ENCODE measurements around the gene HIPK2.
"Not testable (repeated sequence)": the region's sequence is repeated elsewhere in the genome, so short reads cannot be mapped to it uniquely, and the experiment has no call there.

HIPK2 gene

GRCh38 chr7:139639563-139639962 lies 138.2 kb downstream of the HIPK2 start:
- in situ Hi-C loops (cut with MboI; ENCODE audit: low sequenced_read_pairs), result no loop called here

GRCh38 chr7:139635526-139636302 lies 142.1 kb downstream of the HIPK2 start:
- in situ Hi-C loops (cut with MboI; ENCODE audit: low sequenced_read_pairs), result no loop called here

- in situ Hi-C loops (cut with MboI; ENCODE audit: low sequenced_read_pairs), result no loop called here
Observed at GRCh38 chr7:139634087-139634486, 143.7 kb downstream of the HIPK2 start.

- in situ Hi-C loops (cut with MboI; ENCODE audit: low sequenced_read_pairs), result no loop called here
Observed at GRCh38 chr7:139631520-139632031, 146.2 kb downstream of the HIPK2 start.

- in situ Hi-C loops (cut with MboI; ENCODE audit: low sequenced_read_pairs), result no loop called here
Observed at GRCh38 chr7:139630643-139631519, 146.9 kb downstream of the HIPK2 start.

GRCh38 chr7:139629392-139630082 lies 148.3 kb downstream of the HIPK2 start:
- in situ Hi-C loops (cut with MboI; ENCODE audit: low sequenced_read_pairs), result no loop called here

- in situ Hi-C loops (cut with MboI; ENCODE audit: low sequenced_read_pairs), result no loop called here
Observed at GRCh38 chr7:139627831-139628230, 150.0 kb downstream of the HIPK2 start.

GRCh38 chr7:139626817-139627216 lies 151.0 kb downstream of the HIPK2 start:
- in situ Hi-C loops (cut with MboI; ENCODE audit: low sequenced_read_pairs), result no loop called here

GRCh38 chr7:139623518-139623917 lies 154.3 kb downstream of the HIPK2 start:
- in situ Hi-C loops (cut with MboI; ENCODE audit: low sequenced_read_pairs), result no loop called here

DNA sequence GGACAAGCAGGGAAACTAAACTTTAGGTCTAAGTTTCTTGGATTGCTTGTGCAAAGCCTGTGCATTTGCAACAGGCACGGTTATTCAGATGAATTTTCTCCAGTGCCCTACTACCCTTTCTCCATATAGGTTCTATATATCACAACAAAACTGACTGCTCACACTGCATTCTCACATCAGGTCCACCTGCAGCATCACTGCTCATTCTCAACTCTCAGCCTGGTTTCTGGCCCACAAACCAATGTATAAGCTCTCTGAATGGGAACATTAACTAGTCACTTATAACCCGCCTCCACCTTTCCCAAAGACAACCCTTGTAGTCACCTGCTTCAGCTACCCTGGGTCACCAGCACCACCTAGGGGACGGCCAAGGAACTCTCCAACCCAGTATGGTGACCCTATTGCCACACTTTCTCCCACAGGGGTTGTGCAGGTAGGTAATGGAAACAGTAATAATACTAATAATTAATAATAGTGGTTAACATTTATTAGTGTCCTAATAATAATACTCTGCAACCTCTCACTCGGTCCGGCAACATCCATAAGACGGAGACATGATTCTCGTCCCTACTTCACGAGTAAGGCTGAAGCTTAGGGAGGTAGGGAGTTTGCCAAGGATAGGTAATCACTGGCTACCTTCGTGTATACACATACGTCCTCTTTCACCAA lies 157.0 kb downstream of the HIPK2 start:
- in situ Hi-C loops (cut with MboI; ENCODE audit: low sequenced_read_pairs), result no loop called here

- in situ Hi-C loops (cut with MboI; ENCODE audit: low sequenced_read_pairs), result no loop called here
Observed at GRCh38 chr7:139619367-139619657, 158.5 kb downstream of the HIPK2 start.

GRCh38 chr7:139618482-139619366 lies 159.1 kb downstream of the HIPK2 start:
- in situ Hi-C loops (cut with MboI; ENCODE audit: low sequenced_read_pairs), result no loop called here

DNA sequence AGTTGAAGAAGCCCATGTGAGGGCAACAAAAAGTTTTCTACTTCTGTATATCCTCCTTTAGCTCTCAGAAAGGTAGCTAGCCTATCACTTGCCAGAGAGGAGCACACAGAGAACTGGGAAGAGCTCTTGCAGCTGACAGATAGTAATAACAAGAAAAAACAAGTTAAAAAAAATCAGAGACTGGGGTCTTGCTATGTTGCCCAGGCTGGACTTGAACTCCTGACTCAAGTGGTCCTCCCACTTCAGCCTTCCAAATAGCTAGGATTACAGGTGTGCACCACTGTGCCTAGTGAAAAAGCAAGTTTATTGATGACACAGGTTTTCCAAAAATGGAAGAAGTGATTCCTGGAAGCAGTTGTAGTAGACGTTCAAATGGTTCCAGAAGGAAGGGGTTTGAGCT lies 160.7 kb downstream of the HIPK2 start:
- in situ Hi-C loops (cut with MboI; ENCODE audit: low sequenced_read_pairs), result no loop called here

DNA sequence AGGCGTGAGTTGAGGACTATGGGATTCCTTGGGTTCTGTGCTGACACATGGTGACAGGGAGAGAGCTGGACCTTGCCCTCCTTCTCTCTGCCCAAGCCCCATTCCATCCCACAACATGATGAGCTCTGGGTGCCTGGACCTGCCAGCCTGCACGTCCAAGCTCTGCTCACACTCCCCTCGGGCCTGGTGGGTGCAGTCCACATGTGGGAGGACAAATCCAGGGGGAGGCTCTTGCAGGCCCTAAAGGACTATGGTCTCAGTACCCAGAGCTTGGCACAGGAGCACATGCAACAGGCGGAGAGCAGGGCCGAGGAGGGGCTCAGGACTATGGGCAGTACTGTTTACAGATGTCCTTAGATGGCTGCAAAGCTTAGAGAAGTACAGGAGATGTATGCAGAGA lies 162.9 kb downstream of the HIPK2 start:
- in situ Hi-C loops (cut with MboI; ENCODE audit: low sequenced_read_pairs), result no loop called here

GRCh38 chr7:139613971-139614411 lies 163.8 kb downstream of the HIPK2 start:
- in situ Hi-C loops (cut with MboI; ENCODE audit: low sequenced_read_pairs), result no loop called here

DNA sequence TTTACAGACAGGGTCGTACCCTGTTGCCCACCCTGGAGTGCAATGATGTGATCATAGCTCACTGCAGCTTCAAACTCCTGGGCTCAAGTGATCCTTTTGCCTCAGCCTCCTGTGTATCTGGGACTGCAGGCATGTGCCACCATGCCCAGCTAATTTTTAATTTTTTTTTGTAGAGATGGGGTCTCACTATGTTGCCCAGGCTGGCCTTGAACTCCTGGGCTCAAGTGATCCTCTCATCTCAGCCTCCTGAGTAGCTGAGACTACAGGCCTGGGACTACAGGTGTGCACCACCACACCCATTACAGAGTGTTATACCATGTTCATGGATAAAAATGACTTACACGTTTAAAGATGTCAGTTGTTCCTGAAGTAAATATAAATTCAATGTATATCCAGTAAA lies 166.2 kb downstream of the HIPK2 start:
- in situ Hi-C loops (cut with MboI; ENCODE audit: low sequenced_read_pairs), result not testable (repeated sequence)

GRCh38 chr7:139610595-139610994 lies 167.2 kb downstream of the HIPK2 start:
- in situ Hi-C loops (cut with MboI; ENCODE audit: low sequenced_read_pairs), result no loop called here

DNA sequence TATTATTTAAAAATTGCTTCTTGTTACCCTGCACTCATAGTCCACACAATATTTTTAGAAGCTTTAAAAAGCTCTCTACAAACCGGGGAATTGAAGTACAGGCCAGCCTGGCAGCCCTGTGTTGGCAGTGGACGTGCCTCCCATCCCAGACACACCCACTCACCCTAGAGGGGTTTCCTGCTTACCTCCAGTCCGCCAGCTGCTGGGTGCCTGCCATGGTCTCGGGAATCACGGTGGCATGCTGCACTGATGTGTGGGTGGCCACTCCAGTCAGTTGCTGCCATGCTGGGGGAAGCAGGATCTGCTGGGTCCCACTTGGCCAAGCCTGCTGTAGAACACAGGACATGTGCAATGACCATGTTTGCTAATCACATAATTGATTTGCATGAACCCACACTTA lies 173.9 kb downstream of the HIPK2 start:
- in situ Hi-C loops (cut with MboI; ENCODE audit: low sequenced_read_pairs), result no loop called here

GRCh38 chr7:139603282-139603681 lies 174.5 kb downstream of the HIPK2 start:
- in situ Hi-C loops (cut with MboI; ENCODE audit: low sequenced_read_pairs), result no loop called here

Measured in HL-60/S4 treated with retinoic acid at 250 ng/mL for 4 days and 3 days (cell line).